Subcutaneous abdominal adipose tissue (tissue), 5 donors: ENCODE data around the gene UQCRC1.

ENCODE experiments used
- H3K27ac ChIP-seq: one replicate; pipeline ENCODE4 v1.7.0; 2013; ENCODE audit warnings: low read depth, mild to moderate bottlenecking, inconsistent platforms, low read length, moderate library complexity
- H3K27me3 ChIP-seq, 5 donors: one replicate each; pipeline ENCODE4 v1.7.0; 2013; ENCODE audit warnings: low read length in 5 of 5, inconsistent platforms in 1 of 5; ENCODE audit not compliant: control insufficient read depth in 5 of 5, insufficient read depth in 4 of 5
- H3K36me3 ChIP-seq, 5 donors: one replicate each; pipeline ENCODE4 v1.7.0; 2013; ENCODE audit warnings: low read length in 5 of 5; ENCODE audit not compliant: control insufficient read depth in 5 of 5, insufficient read depth in 5 of 5
- H3K4me1 ChIP-seq, 5 donors: one replicate each; pipeline ENCODE4 v1.7.0; 2013; ENCODE audit warnings: low read length in 5 of 5, mild to moderate bottlenecking in 3 of 5, moderate library complexity in 1 of 5; ENCODE audit not compliant: control insufficient read depth in 5 of 5, insufficient read depth in 5 of 5
- H3K4me3 ChIP-seq, 5 donors: one replicate each; pipeline ENCODE4 v1.7.0; 2013; ENCODE audit warnings: low read length in 5 of 5, low read depth in 1 of 5
- H3K9ac ChIP-seq, 5 donors: one replicate each; pipeline ENCODE4 v1.7.0; 2013; ENCODE audit warnings: low read length in 5 of 5, mild to moderate bottlenecking in 4 of 5, moderate library complexity in 3 of 5
- H3K9me3 ChIP-seq, 5 donors: one replicate each; pipeline ENCODE4 v1.7.0; 2013; ENCODE audit warnings: low read length in 5 of 5; ENCODE audit not compliant: control insufficient read depth in 5 of 5
- donor health status: healthy.
- donor health status: healthy.
- donor health status: healthy.
- donor health status: healthy.
- donor health status: healthy.

UQCRC1 gene

DNA sequence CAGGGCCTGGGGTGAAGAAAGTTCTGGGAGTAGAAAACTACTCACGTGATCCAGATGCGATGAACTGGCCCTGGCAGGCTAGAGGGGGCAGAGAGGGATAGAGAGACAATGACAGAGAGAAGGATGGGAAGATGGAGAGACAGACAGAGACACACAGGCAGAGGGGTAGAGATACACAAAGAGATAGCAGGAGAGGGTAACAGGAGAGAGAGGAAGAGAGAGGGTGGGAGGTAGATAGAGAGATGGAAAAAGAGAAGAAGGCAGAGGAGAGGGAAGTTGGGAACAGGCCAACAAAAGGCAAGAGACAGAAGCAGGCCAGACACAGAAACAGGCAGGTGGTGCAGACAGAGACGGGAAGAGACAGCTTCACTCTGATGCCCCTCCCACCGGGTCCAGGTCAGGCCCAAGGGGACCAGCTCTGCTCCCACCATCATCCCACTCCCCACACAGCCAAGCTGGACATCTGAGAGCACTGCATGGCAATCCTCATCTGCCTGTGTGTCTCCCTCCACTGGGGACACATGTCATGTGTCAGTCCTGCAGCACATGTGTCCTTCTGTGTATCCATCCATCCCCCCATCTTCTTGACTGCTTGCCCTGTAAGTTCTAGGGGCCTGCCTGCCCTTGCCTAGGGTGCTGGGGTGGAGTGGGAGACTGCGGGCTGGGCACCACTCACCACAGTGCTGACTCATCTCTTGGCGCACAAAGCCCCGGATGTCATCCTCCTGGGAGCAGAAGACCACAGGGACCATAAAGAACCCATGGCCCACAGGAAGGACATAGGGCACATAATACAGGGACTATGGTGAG, 43.6 kb downstream of the UQCRC1 start:
- no peak overlapping the region for H3K4me3 ChIP-seq
- H3K4me1 ChIP-seq = peaks cover 1 to 19% (median 11%) of the 10 kb centered on the region in 5 donors
- no peak overlapping the region for H3K27ac ChIP-seq
- H3K9ac ChIP-seq = no peak overlapping the region
- no peaks in the 10 kb centered on the region for H3K36me3 ChIP-seq
- no peaks in the 10 kb centered on the region for H3K9me3 ChIP-seq
- H3K27me3 ChIP-seq = no peaks in the 10 kb centered on the region

DNA sequence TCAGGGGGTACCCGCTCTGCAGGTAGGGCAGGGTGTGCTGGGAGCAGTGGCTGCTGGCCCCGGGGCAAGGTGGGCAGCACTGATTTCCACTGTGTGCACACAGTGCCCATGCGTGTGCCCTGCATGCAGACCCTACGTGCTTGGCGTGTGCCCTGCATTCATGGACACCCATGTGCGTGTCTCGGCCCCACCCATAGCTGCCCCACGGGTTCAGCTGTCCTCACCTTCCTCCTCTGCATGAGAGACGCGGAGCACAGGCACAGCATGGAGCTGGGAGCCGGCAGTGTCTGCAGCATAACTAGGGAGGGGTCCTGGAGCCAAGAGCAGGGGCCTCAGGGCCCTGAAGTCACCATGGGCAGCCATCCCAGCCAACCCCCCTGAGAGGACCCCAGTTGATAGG, 44.3 kb downstream of the UQCRC1 start:
- Histone ChIP-seq H3K9ac (no peak overlapping the region), H3K9me3 (no peaks in the 10 kb centered on the region), H3K27ac (no peak overlapping the region), H3K27me3 (peaks cover 0 to 2% (median 0%) of the 10 kb centered on the region in 5 donors), H3K4me3 (no peak overlapping the region), H3K4me1 (peaks cover 2 to 25% (median 17%) of the 10 kb centered on the region in 5 donors), H3K36me3 (no peaks in the 10 kb centered on the region)

DNA sequence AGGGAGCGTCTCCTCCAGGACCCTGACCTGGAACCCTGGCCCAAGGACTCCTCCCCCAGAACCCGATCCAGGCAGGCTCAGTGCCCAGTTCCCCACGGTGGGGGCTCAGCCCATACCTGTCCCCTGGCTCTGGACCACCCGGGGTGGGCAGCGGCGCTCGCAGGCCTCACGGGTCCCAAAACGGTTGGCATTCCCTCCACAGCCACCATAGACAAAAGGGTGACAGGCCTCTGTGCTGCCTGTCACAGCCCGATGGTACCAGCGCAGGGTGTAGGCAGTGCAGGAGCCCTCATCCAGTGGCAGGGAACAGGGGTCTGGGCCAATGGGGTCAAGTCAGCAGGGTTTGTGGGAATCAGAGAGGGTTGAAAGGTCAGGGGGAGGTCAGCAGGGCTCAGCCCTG, 44.8 kb downstream of the UQCRC1 start:
- H3K4me1 ChIP-seq = peaks cover 4 to 31% (median 22%) of the 10 kb centered on the region in 5 donors
- no peak overlapping the region for H3K4me3 ChIP-seq
- H3K27me3 ChIP-seq = peaks cover 0 to 2% (median 0%) of the 10 kb centered on the region in 5 donors
- no peak overlapping the region for H3K9ac ChIP-seq
- H3K27ac ChIP-seq = no peak overlapping the region
- H3K36me3 ChIP-seq = no peaks in the 10 kb centered on the region
- no peaks in the 10 kb centered on the region for H3K9me3 ChIP-seq

DNA sequence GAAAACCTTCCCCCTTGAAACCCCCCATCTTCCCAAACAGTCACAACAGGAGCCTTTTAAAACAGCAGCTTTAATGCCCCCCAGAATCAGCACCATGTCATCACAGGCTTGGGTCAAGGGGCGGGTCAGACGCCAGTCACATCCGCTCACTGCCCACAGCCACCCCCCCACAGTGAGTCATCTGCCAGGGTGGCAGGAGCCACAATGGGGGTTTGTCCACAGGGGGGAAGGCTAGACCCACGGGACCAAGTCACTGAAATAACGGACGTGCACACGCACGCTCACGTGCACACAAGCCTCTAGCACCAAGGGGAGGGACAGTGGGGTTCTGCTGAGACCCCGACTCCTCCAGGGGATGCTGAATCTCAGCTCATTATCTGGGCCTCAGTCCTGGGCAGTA, 45.4 kb downstream of the UQCRC1 start:
- Histone ChIP-seq H3K4me1 (peaks cover 5 to 37% (median 28%) of the 10 kb centered on the region in 5 donors), H3K4me3 (no peak overlapping the region), H3K9ac (no peak overlapping the region), H3K36me3 (no peaks in the 10 kb centered on the region), H3K27ac (no peak overlapping the region), H3K27me3 (peaks cover 0 to 2% (median 0%) of the 10 kb centered on the region in 5 donors), H3K9me3 (no peaks in the 10 kb centered on the region)

DNA sequence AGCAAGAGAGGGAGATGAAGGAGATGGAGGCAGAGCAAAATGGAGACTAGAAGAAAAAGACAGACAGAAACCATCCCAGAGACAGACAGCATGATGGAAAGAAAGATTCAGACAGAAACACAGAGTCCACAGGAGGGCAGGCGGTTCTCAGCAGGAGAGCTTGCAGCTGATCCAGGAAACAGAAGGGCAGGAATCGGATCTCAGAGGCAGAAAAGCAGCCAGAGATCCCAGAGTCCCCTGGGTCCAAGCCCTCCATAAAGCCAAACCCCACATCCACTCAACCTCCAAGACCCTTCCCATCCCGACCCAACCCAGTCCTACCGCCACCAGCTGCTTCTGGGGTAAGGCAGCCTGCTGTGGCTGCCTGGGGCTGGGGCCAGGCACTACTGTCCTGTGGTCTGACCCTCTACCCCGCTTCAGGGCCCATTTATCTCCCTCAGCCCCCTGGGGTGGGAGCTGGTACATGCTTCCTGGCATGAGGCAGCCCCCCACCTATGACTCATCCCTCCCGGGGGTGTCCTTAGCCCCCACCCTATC, 46.0 kb downstream of the UQCRC1 start, which contains the start of gene UCN2:
UCN2 (minus strand) TSS at position 400 of the 537 bp plus-strand sequence. CDS start 657 bp downstream, outside the sequence.
- H3K9me3 ChIP-seq = no peaks in the 10 kb centered on the region
- peaks cover 0 to 2% (median 0%) of the 10 kb centered on the region in 5 donors for H3K27me3 ChIP-seq
- no peak within 1 kb of the TSS for H3K4me3 ChIP-seq
- H3K4me1 ChIP-seq = peaks cover 5 to 42% (median 32%) of the 10 kb centered on the region in 5 donors
- no peak within 1 kb of the TSS for H3K9ac ChIP-seq
- H3K36me3 ChIP-seq = no peaks in the 10 kb centered on the region
- no peak within 1 kb of the TSS for H3K27ac ChIP-seq

DNA sequence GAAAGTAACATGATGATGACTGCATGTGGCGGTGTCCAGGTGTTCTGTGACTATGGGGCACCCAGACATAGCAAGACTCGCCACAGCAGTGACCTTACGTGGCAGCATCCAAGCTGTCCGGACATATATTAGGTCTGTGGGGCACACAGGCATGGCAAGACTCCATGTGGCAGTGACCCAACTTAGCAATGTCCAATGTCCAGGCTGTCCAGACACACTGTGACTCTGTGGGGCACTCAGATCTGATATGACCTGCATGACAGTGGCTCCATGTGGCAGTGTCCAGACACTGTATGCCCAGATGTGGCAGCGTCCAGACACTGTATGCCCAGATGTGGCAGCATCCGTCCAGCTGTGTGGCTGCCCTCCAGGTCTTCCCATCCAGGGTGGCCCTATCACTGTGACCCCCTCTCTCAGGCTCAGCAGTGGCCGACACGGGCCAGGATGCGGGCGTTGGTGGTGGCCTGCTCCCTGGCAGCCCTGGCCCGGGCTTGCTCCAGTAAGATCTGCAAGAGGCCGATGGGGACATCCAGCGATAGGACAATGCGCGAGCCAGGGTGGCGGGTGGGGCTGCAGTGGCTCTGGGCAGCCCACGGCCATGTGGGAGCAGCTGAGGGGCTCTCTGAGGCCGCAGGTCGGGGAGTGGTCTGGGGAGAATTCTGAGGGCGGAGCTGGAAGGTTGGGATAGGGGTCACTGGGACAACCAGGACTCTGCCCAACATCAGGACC, 46.9 kb downstream of the UQCRC1 start:
- Histone ChIP-seq H3K27ac (no peak overlapping the region), H3K36me3 (no peaks in the 10 kb centered on the region), H3K9ac (no peak overlapping the region), H3K9me3 (no peaks in the 10 kb centered on the region), H3K27me3 (peaks cover 0 to 2% (median 0%) of the 10 kb centered on the region in 5 donors), H3K4me1 (peaks cover 5 to 51% (median 34%) of the 10 kb centered on the region in 5 donors), H3K4me3 (no peak overlapping the region)

DNA sequence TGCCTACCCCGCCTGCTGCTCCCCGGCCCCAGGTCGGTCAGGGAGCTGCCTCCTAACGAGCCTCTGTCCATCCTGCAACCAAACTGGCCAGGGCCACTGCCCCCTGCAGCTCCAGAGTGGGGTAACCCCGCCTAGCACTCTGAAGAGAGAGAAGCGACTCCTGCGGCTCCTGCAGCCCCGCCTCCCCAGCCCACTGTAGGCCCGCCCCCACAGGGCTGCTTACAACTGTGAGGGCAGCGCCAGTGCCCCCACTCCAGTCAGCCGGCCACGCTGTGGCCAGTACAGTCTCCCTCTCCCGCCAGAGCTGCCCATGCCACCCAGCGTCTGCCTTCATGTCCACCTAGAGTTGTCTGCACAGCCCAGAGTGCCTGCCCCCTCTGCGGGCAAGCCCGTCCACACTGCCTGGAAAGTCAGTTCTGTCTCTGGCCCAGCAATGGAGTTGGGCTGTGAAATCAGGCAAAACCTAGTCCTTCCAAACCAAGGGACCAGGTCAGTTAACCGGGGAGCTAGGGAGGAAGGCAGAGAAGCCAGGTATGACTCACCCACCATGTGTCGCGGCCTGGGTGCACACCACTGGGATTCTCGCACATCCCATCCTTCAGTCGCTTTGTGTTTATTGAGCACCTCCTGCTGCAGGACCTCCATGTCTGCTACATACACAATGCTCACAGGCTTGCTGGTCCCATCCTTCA, 48.3 kb downstream of the UQCRC1 start:
- Histone ChIP-seq H3K4me3 (peak overlapping the region in 3 of 5 donors; percentile 2 to 45 (median 27)), H3K36me3 (no peaks in the 10 kb centered on the region), H3K27me3 (peaks cover 0 to 2% (median 0%) of the 10 kb centered on the region in 5 donors), H3K9ac (no peak overlapping the region), H3K27ac (no peak overlapping the region), H3K4me1 (peaks cover 4 to 59% (median 43%) of the 10 kb centered on the region in 5 donors), H3K9me3 (no peaks in the 10 kb centered on the region)

DNA sequence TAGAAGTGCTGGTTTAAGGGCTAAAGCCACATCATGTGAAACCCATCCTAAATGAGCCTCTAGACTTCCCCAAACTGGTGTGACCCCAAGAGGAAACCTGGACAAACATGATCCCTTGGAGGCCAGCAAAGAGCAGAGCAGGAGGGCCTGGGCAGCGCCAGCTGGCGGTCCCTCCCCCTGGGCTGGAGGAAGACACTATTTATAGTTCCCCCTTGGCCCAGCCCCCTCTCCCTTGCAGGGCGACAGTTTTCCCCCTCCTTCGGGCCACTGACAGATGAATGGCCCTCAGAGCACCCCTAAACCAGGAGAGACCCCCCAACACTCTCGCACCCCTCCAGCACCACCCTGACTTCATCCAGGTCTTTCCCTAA, 48.8 kb downstream of the UQCRC1 start:
- H3K9ac ChIP-seq = peak overlapping the region in 1 of 5 donors; percentile 4
- no peaks in the 10 kb centered on the region for H3K36me3 ChIP-seq
- peaks cover 0 to 2% (median 0%) of the 10 kb centered on the region in 5 donors for H3K27me3 ChIP-seq
- peak overlapping the region; percentile 14 for H3K27ac ChIP-seq
- H3K9me3 ChIP-seq = no peaks in the 10 kb centered on the region
- peak overlapping the region in 3 of 5 donors; percentile 2 to 45 (median 27) for H3K4me3 ChIP-seq
- H3K4me1 ChIP-seq = peaks cover 4 to 58% (median 42%) of the 10 kb centered on the region in 5 donors

DNA sequence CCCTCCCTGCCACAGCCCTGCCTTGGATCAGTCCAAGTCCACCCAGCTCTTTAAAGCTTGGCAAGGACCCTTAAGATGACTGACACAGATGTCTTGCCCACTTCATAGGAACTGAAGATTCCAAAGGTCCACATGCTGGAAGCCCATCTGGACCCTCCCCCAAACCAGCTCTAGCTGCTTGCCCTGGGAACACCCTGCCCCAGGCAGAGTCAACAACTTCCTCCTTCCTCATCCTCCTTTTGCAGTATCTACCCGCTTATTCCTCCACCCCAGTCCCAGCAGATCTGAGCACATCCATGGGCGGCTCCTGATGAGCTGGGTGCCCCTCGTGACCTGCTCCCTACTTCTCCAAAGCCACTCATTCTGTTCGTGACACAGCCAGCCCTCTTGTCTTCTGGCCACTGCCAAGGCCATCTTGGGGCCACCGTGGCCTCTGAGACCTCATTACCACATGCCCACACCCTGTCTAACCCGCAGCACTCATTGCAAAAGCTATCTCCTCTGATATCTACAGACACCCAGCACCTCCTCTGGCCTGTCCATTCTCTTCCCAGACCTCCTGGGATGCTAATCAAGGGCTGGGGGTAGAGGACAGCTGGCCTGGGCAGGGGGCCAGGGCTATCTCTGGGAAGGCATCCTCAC, 50.8 kb downstream of the UQCRC1 start:
- no peaks in the 10 kb centered on the region for H3K36me3 ChIP-seq
- H3K9me3 ChIP-seq = no peaks in the 10 kb centered on the region
- H3K4me3 ChIP-seq = no peak overlapping the region
- peaks cover 0 to 2% (median 0%) of the 10 kb centered on the region in 5 donors for H3K27me3 ChIP-seq
- H3K4me1 ChIP-seq = peaks cover 4 to 56% (median 38%) of the 10 kb centered on the region in 5 donors
- no peak overlapping the region for H3K9ac ChIP-seq
- H3K27ac ChIP-seq = peak overlapping the region; percentile 23
